Peyer's patch (tissue), 4 donors: ENCODE data around the gene CERS3. TPM values are rescaled to one million over a fixed set of nuclear protein-coding genes. Genes with fewer than 3 reads are reported as not detected.

Experiments used
- DNase-seq, 3 donors: peaks; one replicate each; pipeline ENCODE4 v3.0.0-alpha.2; 2017 to 2019
- H3K27ac ChIP-seq, 4 donors: fragments of 200-600 bp; sonication (generic); one replicate each; pipeline ENCODE4 v1.5.1; 2016 to 2019
- H3K27me3 ChIP-seq, 2 donors: fragments of 200-600 bp; sonication (generic); one replicate each; pipeline ENCODE4 v1.5.1; 2019
- H3K36me3 ChIP-seq, 3 donors: fragments of 200-600 bp; sonication (generic); one replicate each; pipeline ENCODE4 v1.5.1; 2016 to 2019
- H3K4me1 ChIP-seq, 4 donors: fragments of 200-600 bp; sonication (generic); one replicate each; pipeline ENCODE4 v1.5.1; 2016 to 2019
- H3K4me3 ChIP-seq, 4 donors: fragments of 200-600 bp; sonication (generic); 1 replicate in 3 of 4; 2 replicates in 1 of 4; pipeline ENCODE4 v1.5.1; 2016 to 2019; ENCODE audit warnings: mild to moderate bottlenecking in 1 of 4
- H3K9me3 ChIP-seq, 4 donors: fragments of 200-600 bp; sonication (generic); one replicate each; pipeline ENCODE4 v1.5.1; 2016 to 2019; ENCODE audit warnings: mild to moderate bottlenecking in 1 of 4
- CTCF ChIP-seq, 6 experiments: fragments of 450-650 bp in 4 of 6; fragments of 200-600 bp in 2 of 6; sonication (generic) in 1 of 6; IDR thresholded peaks; one replicate each; pipeline ENCODE4 v1.5.1; 2017 to 2019; ENCODE audit warnings: antibody characterized with exemption in 6 of 6, mild to moderate bottlenecking in 3 of 6, moderate library complexity in 1 of 6
- POLR2A ChIP-seq, 2 donors: fragments of 450-650 bp; IDR thresholded peaks; one replicate each; pipeline ENCODE4 v1.5.1; 2017; ENCODE audit warnings: antibody characterized with exemption in 2 of 2, mild to moderate bottlenecking in 2 of 2, moderate library complexity in 2 of 2
- total RNA-seq, 4 donors: library from RNA; depleted of rRNA; stranded (reverse); fragments of >200 nt; gene quantifications; one replicate each; pipeline ENCODE4 v1.1.0, GENCODE V29; 2016

The CERS3 gene
- total RNA-seq, 4 donors from 2014 or later = not detected

DNA sequence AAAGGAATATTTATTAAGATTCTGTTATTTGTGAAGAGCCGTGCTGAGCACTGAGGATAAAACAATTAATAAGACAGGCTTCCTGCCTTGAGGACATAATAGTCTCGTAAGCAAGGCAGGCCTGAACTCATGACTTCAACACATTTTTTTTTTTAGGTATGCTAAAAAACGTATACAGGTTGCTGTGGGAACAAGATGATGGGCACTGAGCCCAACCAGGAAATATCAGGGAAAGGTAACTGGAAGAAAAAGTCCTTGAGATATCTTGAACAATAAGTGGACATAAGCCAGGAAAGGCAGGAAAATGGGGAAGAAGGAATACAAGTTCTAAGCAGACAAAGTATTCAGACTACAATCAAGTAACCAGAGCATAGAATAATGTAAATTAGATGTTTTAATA lies 26.1 kb downstream of the CERS3 start:
- H3K4me1 ChIP-seq = no peaks in the 10 kb centered on the region
- H3K9me3 ChIP-seq = no peaks in the 10 kb centered on the region
- no peaks in the 10 kb centered on the region for H3K27me3 ChIP-seq
- no peak overlapping the region for H3K4me3 ChIP-seq
- no peak for TF ChIP-seq CTCF (IDR thresholded peaks at IDR 0.05)
- TF ChIP-seq POLR2A (IDR thresholded peaks at IDR 0.05) = no peak
- H3K27ac ChIP-seq = no peak overlapping the region
- DNase-seq = no peak
- H3K36me3 ChIP-seq = no peaks in the 10 kb centered on the region

DNA sequence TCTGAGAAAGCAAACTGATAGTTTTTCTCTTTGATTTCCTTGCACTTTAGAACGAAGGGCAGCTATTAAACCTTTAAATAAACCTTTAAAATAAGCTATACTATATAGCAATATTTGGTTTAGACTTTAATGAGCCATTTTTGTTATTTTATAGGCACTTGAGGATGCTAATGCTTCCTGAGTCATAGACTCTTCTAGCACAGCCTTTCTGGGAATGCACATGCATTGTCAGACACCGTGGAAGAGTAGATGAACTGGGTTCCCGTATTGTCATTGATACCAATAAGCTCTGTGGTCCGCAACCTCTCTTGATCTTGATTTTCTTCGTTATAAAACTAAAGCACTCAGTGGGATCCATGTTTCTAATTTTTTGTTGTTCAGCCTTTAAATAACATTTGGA lies 27.6 kb downstream of the CERS3 start:
- H3K27me3 ChIP-seq = no peaks in the 10 kb centered on the region
- H3K4me3 ChIP-seq = no peak overlapping the region

GRCh38 chr15:100500226-100500990 lies 28.3 kb downstream of the CERS3 start:
- no peak for DNase-seq
- H3K27ac ChIP-seq = no peak overlapping the region
- no peaks in the 10 kb centered on the region for H3K9me3 ChIP-seq
- no peaks in the 10 kb centered on the region for H3K36me3 ChIP-seq
- H3K4me1 ChIP-seq = no peaks in the 10 kb centered on the region
- H3K4me3 ChIP-seq = no peak overlapping the region
- no peaks in the 10 kb centered on the region for H3K27me3 ChIP-seq
- no peak for TF ChIP-seq CTCF (IDR thresholded peaks at IDR 0.05)
- no peak for TF ChIP-seq POLR2A (IDR thresholded peaks at IDR 0.05)

More for the DNA sequence above, 27.6 kb downstream of the CERS3 start:
- Histone ChIP-seq H3K36me3 (no peaks in the 10 kb centered on the region), H3K4me1 (no peaks in the 10 kb centered on the region), H3K27ac (no peak overlapping the region), H3K9me3 (no peaks in the 10 kb centered on the region)
- no peak for TF ChIP-seq CTCF (IDR thresholded peaks at IDR 0.05)
- TF ChIP-seq POLR2A (IDR thresholded peaks at IDR 0.05) = no peak
- no peak for DNase-seq

DNA sequence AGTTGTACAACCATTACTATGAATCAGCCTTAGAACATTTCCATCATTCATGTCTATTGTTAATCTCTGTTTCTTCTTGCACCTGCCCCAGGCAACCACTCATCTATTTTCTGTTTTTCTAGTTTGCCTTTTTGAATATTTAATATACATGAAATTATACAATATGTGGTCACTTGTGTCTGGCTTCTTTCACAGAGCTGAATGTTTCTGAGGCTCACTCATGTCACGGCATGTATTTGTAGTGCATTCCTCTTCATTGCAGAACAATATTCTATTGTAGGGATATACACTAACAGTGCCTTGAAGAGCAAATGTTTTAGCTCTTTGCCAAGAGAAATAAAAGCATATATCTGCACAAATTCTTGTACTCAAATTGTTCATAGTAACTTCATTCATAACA lies 32.9 kb downstream of the CERS3 start:
- no peaks in the 10 kb centered on the region for H3K4me1 ChIP-seq
- H3K27me3 ChIP-seq = no peaks in the 10 kb centered on the region
- DNase-seq = no peak
- no peak overlapping the region for H3K4me3 ChIP-seq
- TF ChIP-seq CTCF (IDR thresholded peaks at IDR 0.05) = no peak
- TF ChIP-seq POLR2A (IDR thresholded peaks at IDR 0.05) = no peak
- H3K9me3 ChIP-seq = no peaks in the 10 kb centered on the region
- no peaks in the 10 kb centered on the region for H3K36me3 ChIP-seq
- H3K27ac ChIP-seq = no peak overlapping the region

DNA sequence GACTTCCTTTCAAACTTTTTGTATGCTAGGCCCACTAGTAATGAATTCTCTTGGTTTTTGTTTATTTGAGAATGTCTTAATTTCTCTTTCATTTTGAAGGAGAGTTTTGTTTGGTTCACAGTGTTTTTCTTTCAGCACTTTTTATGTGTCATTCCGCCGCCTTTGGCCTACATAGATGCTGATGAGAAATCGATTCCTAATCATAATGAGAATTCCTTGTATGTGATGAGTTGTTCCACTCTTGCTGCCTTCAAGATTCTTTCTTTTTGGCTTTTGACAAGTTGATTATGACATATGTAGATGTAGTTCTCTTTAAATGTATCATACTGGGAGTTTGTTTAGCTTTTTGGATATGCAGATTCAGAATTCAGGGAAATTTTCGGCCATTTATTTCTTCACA lies 35.5 kb downstream of the CERS3 start:
- Histone ChIP-seq H3K4me3 (no peak overlapping the region), H3K4me1 (no peaks in the 10 kb centered on the region), H3K27me3 (no peaks in the 10 kb centered on the region), H3K9me3 (no peaks in the 10 kb centered on the region), H3K36me3 (no peaks in the 10 kb centered on the region), H3K27ac (no peak overlapping the region)
- no peak for TF ChIP-seq CTCF (IDR thresholded peaks at IDR 0.05)
- no peak for TF ChIP-seq POLR2A (IDR thresholded peaks at IDR 0.05)
- no peak for DNase-seq
